Pons (tissue), 1 donor: ENCODE results near the gene STAMBP.
A peak's percentile ranks its signal among the peaks of the same experiment; 100 is the strongest.
"Not testable (repeated sequence)": the region's sequence is repeated elsewhere in the genome, so short reads cannot be mapped to it uniquely, and the experiment has no call there.

Experiments
- DNase-seq: peaks from one replicate; pipeline ENCODE4 v3.0.0-alpha.2; 2016; ENCODE audit warnings: low spot score

Gene STAMBP

GRCh38 chr2:73887596-73888353, 59.0 kb downstream of the STAMBP start:
- DNase-seq: not testable (repeated sequence)

GRCh38 chr2:73888388-73888787, 59.6 kb downstream of the STAMBP start:
- DNase-seq: no peak

GRCh38 chr2:73889206-73889605, 60.4 kb downstream of the STAMBP start:
- no peak for DNase-seq

- peak; percentile 72 for DNase-seq
Observed at GRCh38 chr2:73890301-73891092, 61.7 kb downstream of the STAMBP start.

- no peak for DNase-seq
Observed at GRCh38 chr2:73891276-73891901, 62.6 kb downstream of the STAMBP start.

GRCh38 chr2:73892631-73893329, 64.0 kb downstream of the STAMBP start, which contains the start of gene ACTG2:
ACTG2 (plus strand) TSS chr2:73893008; CDS start chr2:73901312, 8,304 bp downstream.
- DNase-seq: no peak

GRCh38 chr2:73893764-73894474, 65.2 kb downstream of the STAMBP start:
- DNase-seq: no peak

GRCh38 chr2:73894475-73894850, 65.7 kb downstream of the STAMBP start:
- no peak for DNase-seq

- DNase-seq: no peak
Observed at GRCh38 chr2:73894877-73895276, 66.1 kb downstream of the STAMBP start.

- DNase-seq: no peak
Observed at GRCh38 chr2:73895473-73895872, 66.7 kb downstream of the STAMBP start.

GRCh38 chr2:73896362-73897239, 67.8 kb downstream of the STAMBP start:
- peak; percentile 14 for DNase-seq

- DNase-seq: no peak
Observed at GRCh38 chr2:73897240-73897583, 68.5 kb downstream of the STAMBP start.

- no peak for DNase-seq
Observed at GRCh38 chr2:73897934-73898333, 69.2 kb downstream of the STAMBP start.

GRCh38 chr2:73899801-73900336, 71.1 kb downstream of the STAMBP start:
- DNase-seq: no peak

GRCh38 chr2:73901143-73901542, 72.4 kb downstream of the STAMBP start:
- no peak for DNase-seq

GRCh38 chr2:73902284-73902683, 73.5 kb downstream of the STAMBP start:
- no peak for DNase-seq

- no peak for DNase-seq
Observed at GRCh38 chr2:73903313-73903712, 74.6 kb downstream of the STAMBP start.

GRCh38 chr2:73903949-73904613, 75.3 kb downstream of the STAMBP start:
- DNase-seq: not testable (repeated sequence)

GRCh38 chr2:73904952-73905351, 76.2 kb downstream of the STAMBP start:
- DNase-seq: no peak
